ENCODE data around the gene TENM4.

Gene TENM4

DNA sequence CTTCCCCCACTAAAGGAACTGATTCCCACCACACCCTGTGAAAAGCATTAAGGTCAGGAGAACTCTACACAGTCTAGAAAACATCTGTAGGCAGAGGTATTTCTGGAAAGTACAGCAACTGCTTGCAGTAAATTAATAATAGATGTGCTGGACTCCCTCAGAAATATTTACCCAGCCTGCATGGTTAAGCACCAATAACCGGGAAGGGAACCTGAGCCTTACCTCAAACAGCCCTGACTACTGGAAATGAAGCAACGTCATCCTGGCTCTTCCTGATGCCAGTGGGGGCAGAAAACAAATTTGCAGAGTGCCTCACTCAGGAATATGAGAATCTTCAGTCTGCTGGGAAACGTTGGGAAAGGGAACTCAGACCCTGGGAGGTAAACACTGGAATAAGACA is 318.1 kb downstream of the TENM4 start:
- no peak for DNase-seq (ENCODE audit: low read depth in 2 of 2)

DNA sequence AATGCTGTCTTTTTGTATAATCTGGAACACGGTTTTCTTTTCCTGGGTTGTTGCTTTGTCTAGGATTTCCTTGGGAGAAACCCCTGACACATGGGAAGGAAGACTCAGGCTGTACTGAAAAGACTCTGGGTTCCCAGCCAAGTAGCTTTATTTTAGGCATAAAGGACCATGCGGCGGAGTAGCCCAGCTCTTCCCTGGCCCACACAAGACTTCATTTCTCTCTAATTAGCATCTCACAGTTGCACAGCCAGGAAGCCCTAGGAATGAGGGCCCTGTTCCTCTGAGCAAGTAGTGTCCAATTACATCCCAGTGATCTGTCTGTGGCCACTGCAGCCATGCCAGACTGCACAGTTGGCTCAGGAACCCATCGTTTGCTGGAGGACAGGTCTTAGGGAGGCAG is 319.5 kb downstream of the TENM4 start:
- DNase-seq (ENCODE audit: low read depth in 2 of 2): no peak

DNA sequence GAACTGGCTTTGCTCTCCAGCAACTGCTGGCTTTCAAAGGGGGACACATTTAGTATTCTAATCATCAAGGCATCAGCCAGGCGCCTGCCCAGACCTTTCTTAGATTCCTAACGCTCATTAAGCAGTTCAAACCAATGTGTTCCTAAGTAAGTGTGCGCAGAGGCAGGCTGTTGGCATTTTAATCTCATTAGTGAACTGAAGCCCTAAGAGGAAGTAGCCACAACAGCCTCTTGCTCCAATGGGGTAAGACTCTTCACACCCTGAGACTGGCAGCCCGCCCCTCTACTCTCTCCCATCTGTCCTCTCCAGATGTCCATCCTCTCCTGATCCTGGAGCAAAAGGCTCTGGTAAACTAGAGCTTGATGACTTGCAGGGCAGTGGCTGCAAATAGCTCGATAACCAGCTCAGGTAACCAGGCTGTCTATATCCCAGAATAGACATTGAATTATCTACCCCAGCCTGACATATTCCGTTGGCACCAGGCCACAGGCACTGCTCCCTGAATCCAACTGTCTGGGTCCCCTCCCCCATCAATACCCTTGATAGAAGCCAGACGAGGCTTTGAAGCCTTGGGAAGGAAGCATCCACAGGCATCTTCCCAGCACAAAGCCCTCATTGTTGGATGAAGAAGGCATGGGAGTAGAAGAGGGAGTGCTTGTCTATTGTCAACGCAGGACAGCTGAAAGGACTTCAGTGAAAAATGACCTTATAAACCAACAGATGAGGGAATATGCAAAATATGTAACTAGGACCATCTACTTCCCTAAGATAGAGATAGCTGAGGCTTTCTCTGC is 321.1 kb downstream of the TENM4 start:
- DNase-seq (ENCODE audit: low read depth in 2 of 2): no peak

DNA sequence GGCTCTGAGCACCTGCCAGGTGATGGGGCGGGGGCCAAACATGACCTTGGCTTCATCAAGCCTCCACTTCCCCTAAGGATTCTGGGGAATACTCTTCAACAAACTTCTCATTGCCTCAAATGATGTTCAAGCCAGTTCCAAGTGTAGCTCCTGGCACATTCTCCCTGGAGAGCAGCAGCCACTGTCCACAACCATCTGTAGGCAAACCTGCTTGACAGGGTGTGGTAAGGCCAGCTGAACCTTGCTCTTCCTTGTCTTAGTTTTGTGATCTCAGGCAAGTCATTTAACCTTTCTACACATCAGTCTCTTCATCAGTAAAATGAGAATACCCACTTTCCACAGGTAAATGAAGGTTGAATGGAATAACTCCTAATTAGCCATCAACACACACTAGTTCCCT is 323.3 kb downstream of the TENM4 start:
- DNase-seq (ENCODE audit: low read depth in 2 of 2): no peak

DNA sequence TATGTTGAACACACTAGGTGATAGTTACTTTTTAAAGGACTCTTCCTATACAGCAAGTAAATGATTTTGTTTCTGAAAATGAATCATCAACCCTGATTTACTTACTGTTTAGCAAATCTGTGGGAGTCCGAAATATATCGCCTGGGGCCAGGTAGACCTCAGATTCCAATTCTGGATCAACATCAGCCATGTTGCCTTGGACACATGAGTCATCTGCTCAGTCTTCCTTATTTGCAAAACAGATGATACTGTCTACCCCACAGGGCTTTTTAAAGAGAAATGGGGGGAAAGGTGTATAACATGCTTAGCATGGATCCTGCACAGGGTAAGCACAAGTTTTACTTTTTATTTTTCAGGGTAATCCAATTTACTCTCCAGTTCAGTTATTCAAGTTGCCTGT is 324.2 kb downstream of the TENM4 start:
- no peak for DNase-seq (ENCODE audit: low read depth in 2 of 2)

DNA sequence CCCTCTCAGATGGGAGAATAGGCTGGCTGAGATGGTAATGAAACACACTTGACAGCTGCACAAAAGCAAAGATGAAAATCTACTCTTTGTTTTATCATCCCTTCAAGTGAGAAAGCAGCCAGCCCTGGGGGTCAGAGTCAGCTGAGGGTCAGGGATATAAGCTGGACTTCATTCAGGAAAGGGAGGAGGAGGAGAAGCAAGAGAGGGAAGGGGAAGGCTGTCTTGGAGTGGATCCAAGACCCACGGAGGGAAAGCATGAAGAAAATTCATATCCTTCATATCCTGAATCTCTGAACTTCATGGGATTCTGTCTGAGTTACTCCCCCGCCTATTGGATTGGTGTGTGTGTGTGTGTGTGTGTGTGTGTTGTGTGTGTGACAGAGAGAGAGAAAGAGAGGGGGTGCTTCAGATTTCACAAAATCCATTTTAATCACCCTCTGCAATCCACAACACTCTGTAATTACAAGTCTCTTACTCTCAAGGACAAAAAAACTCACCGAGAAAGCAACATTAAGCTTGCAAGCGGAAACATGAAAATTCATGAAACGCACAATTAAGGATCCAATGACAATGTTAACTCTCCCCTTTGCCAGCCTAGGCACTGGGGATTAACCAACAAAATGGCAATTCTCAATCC is 327.7 kb downstream of the TENM4 start:
- DNase-seq (ENCODE audit: low read depth in 2 of 2): no peak

DNA sequence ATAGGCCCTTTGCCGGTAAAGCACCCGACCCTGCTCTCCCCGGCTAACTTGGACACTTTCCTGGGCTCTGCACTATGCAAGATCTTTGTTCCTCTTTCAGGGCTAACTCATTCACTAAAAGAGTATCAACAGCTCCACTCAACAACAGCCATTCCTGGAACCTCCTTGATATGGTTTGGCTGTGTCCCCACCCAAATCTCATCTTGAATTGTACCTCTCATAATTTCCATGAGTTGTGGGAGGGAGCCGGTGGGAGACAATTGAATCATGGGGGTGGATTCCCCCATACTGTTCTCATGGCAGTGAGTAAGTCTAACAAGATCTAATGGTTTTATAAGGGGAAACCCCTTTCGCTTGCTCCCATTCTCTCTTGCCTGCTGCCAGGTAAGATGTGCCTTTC is 330.0 kb downstream of the TENM4 start:
- DNase-seq (ENCODE audit: low read depth in 2 of 2): no peak

DNA sequence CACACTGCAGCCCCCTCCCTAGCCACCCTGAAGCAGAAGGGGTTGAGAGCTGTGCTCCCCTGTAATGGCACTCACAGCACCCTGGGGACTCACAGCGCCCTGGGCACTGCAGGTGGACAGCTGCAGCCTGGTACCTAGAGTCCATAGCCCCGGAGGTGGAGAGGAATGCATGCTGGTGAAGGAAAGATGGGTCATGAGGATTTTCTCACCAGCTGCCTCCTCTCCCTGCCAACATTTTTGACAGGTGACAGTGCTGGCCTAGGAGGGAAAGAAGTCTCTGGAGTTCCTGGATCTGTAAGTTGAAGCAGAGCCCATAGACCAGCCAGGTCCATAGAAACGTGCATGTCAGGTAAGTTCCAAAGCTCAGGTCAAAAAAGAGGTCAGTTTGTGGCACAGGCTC is 330.5 kb downstream of the TENM4 start:
- DNase-seq (ENCODE audit: low read depth in 2 of 2): no peak

DNA sequence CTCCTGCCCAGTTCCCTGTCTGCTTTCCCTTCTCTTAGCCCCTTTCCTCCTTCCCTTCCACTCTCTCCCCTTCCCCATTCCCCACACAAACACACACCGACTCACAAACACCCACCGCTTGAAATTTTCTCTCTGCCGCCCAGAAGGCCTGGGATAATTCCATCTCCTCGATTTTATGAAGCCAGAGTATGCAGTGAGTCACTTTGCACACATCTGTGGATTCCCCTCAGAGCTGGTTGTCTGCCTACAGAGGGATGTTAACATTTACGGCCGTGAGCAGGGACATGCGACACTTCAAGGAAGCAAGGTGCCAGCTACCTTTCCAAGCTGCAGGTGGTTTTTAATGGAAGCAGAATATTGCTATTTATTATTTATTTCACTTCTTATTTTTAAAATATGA is 332.0 kb downstream of the TENM4 start:
- no peak for DNase-seq (ENCODE audit: low read depth in 2 of 2)

DNA sequence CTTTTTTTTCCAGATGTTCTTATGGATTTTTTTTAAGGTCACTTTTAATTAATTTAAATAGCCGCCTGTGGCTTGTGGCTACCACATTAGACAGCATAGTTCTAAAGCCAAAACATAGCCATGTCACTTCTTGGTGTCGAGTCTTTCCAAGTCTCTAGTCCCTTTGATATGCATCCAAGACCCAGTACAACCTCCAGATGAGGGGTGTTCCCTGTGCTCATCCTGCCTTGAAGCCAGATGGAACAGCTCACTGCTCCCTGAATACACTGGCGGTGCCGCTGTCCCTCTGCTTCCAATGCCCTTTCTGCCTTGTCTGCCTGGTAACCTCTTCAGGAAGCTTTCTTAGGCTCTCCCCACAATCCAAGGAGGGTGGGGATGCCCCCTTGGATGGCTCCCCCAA is 338.0 kb downstream of the TENM4 start:
- no peak for DNase-seq (ENCODE audit: low read depth in 2 of 2)

DNA sequence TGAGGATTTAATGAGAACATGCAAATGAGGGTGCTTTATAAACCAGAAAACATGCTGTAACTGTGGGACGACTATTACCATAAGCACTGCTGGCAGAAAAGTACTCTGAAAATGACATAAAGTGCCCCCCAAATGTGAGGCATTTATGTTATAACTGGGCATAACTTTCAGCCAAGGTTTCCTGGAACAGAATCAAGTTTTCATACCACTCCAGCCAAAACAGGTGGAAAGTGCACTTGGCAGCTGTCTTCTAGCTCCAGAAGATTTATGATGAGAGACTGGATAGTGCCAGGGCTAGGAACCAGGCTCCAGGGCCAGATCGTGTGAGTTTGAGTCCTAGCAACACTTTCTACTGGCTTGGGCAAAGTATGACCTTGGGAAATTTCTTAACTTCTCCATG is 339.2 kb downstream of the TENM4 start:
- DNase-seq (ENCODE audit: low read depth in 2 of 2): no peak

DNA sequence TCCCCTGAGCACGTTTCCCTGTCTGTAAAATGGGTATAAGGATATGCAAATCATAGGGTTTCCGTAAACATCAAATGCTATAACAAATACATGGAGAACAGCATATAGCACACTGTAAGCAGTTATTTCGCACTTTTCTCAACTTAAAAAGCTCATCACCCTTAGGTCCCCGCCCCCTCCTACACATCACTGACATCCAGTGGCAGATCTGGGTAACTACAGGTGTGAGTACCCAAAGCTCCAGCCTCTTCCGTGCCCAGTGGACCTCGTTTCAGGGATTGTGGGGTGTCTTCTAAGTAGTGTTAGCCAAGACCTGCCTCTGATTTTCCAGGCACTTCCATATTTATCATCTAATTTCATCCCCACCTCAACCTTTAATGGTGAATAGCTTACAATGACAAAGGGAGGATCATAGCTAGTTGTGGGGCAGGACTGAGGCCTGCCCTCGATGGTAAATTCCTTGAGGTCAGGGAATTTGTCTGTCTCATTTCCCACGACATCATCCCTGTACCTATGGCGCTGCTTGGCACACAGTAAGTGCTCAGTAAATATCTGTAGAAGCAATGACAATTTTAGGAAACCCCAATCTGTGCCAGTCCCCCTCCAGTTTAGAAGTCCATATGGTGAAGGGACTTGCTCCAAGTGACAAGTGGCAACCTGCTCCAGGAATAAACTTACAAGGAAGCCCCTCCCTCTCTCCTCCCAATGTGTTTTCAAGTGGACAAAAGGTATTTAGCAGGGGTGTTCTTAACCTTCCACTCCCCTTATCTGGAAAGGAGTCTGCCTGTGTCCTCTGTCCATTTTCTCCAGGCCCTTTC is 340.5 kb downstream of the TENM4 start:
- no peak for DNase-seq (ENCODE audit: low read depth in 2 of 2)

DNA sequence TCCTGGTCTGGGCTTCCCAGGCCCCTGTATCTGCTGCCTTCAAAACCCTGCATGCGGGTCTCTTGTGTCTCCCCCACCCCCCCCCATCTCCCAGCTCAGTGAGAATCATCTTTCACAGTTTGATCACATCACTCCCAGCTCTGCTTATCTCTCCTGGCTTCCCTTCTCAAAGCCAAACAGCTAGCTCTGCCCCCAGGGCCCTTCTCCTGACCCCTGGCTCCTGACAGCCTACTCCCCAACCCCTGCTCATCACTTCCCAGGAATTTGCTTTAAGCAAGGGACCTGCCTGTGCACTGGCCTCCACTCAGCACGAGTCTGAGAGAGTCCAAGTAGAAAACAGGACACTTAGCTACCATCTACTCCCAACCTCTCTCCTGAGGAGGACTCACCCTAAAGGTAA is 342.7 kb downstream of the TENM4 start:
- no peak for DNase-seq (ENCODE audit: low read depth in 2 of 2)

DNA sequence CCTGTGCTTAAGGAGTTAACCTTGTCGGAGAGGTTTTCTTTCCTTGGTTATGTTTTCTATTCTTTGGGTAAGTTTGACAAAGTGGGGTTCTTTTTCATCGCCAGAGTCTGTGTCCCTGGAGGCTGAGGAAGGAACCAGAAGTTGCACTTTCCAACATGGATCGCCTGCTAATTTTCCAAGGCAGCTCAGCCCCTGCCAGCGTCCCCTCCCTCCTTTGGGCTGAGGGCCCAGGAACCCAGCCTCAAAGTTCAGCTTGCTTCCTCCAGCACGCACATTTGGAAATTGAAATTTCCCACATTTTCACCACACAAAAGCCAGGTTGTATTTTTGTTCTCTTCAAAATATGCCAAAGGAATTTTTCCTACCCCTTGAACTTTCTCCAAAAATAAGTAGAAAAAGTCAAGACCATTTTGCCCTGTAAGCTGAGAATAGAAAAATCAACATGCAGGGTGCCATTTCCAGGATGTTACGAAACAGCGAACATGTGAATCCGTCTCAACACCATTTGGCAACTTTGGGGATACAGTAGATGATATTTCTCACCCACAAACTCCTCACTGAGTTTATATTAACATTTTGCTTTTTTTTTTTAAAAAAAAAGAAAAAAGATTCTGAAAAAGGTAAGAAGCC is 343.5 kb downstream of the TENM4 start:
- no peak for DNase-seq (ENCODE audit: low read depth in 2 of 2)

DNA sequence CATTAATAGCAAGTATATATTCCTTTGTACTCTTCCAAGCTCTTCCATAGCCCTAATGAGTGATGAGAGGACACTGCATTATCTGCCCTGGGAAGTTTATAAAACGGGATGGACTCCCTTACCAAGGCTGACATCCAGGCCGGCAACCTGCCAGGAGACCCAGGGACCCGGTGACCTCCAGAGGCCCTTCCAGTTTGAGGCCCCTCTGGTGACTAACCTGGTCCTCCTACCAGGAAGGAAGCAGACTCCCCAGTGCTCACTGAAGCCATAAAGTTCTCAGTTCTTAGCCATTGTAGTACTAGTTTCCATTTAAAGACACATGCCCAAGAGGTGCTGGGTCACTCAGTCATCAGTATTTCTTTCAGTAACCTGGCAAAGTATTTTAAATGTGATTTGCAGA is 345.4 kb downstream of the TENM4 start:
- DNase-seq (ENCODE audit: low read depth in 2 of 2): no peak

DNA sequence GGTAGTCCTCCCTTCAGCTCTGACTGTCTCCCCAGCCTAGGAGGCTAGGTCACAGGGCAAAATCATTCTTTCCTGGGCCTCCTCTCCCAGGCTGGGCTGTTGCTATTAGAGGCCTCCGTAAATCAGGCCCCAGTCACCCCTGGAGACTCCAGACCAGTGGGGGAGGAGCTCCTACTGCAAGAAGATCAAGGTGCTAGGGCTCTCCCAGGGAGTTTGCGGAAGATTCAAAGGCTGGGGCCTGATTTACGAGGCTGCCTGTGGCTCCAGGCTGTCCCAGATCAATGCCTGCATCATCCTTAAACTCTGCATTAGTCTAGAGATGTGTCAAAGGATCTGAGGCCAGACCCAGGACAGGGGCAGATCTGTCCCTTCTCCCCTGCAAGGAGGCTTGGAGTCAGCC is 346.2 kb downstream of the TENM4 start:
- no peak for DNase-seq (ENCODE audit: low read depth in 2 of 2)

DNA sequence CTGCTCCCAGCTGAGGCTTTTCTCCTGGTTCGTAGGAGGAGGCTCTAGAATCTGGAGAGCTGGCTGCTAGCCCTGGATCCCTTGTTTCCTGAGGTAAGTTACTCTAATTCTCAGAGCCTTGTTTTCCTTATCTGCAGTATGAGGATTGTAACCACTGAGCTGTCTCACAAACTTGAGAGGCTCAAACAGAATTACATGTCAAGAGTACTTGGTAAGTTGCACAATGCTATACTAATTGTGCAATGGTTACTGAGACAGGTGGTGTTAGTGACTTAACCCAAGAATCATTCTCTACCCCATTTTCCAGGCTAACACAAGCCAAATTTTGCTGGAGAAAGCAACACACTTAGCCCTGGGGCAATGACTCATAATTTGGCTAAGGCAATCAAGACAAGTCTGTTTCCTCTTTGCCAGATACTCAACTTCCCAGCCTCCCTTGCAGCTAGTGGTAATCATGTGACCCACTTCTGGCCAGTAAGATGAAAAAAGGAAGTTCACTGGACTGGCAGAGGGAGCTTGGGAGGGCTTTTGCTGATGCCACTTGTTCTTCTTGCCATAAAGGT is 348.0 kb downstream of the TENM4 start:
- no peak for DNase-seq (ENCODE audit: low read depth in 2 of 2)

DNA sequence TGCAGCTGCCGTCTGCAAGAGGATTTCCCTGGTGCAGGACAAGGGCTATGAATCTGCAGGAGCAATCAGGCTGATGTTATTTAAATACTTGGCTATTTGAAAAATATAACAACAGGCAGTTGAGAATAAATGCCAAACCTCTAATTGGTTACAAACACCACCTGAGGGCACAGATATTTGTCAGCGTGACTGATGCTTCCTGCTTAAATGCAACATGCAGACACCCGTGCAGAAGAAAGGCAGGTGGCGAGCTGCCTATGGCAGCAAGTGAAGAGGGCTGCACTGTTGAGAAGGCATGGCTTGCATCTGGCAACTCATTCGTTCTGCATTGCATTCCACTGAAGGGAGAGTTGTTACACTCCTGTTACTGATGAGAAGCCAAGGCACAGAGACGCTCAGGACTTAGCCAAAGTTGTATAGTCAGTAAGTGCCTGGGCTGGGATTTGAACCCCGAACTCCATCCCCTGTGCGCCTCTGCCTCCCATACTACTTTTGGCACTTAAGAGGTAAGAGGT is 350.6 kb downstream of the TENM4 start:
- DNase-seq (ENCODE audit: low read depth in 2 of 2): no peak

DNA sequence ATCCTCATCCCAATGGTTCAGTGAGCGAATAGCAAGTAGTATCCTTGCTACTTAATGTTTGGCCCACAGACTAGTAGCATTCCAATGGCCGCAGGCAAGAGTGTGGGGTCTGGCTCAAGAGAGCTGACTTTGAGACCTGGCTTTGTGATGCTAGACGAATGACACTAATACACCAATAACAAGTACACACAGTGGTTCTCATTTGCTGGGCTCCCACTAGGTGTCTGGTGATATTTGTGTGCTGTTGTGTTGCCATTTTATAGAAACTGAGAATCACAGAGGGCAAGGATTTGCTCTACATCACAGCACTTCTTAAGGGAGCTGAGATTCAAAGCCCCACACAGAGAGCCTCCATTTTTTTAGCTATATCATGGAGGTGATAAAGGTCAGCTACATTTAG is 351.2 kb downstream of the TENM4 start:
- no peak for DNase-seq (ENCODE audit: low read depth in 2 of 2)

DNA sequence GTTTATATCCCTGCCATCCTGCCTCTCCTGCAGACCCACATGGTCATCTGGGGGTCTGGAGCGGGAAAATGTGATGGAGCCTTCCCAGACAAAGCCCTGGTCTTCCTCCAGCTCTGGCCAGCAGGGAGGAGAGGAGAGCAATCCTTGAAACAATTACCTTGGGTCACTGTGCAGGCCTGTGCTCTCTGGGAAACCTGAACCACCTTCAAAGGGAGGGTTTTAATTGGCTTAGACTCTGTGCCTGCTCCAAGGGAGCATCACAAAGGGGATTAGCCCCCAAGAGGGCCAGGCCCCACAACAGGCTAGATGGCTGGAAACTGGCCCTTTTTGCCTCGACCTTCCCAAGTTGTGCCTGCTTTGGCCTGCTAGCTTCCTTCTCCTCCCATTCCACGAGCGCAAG is 351.9 kb downstream of the TENM4 start:
- no peak for DNase-seq (ENCODE audit: low read depth in 2 of 2)

DNA sequence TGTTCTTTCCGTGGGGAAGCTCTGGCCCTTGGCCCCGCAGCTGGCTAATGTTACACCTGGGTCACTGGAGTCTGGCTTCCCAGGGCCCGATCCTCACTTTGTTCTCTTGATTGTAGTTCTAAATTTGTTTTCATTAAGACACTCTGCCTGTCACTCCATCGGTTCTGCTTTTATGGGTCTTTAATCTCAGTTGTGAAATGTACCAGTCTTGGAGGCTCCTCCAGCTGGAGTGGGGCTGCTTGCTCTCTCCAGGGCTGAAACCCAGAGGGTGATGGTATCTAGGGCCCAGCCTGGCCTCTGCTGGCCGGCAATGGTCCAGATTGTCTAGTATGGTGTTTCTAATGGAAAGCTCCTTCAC is 352.9 kb downstream of the TENM4 start:
- DNase-seq (ENCODE audit: low read depth in 2 of 2): no peak

All from activated CD8-positive, alpha-beta memory T cell treated with anti-CD3 and anti-CD28 coated beads for 4 hours (primary cell).